GM12874 (cell line): ENCODE measurements around the gene HSF2BP.

Experiments
- CTCF ChIP-seq: IDR thresholded peaks from 2 replicates; pipeline ENCODE4 v1.5.1; 2011; ENCODE audit warnings: low read depth, mild to moderate bottlenecking, control low read depth, low read length, moderate library complexity; ENCODE audit not compliant: insufficient read depth

HSF2BP gene

GRCh38 chr21:43691086-43691795, 32.0 kb upstream of the HSF2BP start:
- no peak for TF ChIP-seq CTCF

- TF ChIP-seq CTCF: no peak
These were observed 31.1 kb upstream of the HSF2BP start for GRCh38 chr21:43690346-43690745.

GRCh38 chr21:43689556-43690337, 30.5 kb upstream of the HSF2BP start:
- TF ChIP-seq CTCF: no peak

GRCh38 chr21:43688906-43689305, 29.6 kb upstream of the HSF2BP start:
- TF ChIP-seq CTCF: no peak

DNA sequence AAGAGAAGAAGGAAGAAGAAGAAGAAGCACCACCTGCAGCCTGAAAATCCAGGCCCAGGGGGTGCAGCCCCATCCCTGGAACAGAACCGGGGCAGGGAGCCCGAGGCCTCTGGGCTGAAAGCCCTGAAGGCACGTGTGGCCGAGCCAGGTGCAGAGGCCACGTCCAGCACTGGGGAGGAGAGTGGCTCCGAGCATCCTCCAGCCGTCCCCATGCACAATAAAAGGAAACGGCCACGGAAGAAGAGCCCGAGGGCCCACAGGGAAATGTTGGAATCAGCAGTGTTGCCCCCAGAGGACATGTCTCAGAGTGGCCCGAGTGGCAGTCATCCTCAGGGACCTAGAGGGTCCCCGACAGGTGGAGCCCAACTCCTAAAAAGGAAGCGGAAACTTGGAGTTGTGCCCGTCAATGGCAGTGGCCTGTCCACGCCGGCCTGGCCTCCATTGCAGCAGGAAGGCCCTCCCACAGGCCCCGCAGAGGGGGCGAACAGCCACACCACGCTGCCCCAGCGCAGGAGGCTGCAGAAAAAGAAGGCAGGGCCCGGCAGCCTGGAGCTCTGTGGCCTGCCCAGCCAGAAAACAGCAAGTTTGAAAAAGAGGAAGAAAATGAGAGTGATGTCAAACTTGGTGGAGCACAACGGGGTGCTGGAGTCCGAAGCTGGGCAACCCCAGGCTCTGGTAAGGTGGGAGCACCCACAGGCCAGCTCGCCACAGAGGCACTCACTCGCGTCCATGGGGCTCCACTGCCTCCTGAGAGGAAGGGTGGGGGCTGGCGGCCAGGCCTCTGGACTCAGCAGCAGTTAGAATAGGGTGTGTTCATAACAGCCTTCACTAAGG, 28.5 kb upstream of the HSF2BP start:
- no peak for TF ChIP-seq CTCF

- no peak for TF ChIP-seq CTCF
These were observed 27.7 kb upstream of the HSF2BP start for GRCh38 chr21:43686811-43687565.

DNA sequence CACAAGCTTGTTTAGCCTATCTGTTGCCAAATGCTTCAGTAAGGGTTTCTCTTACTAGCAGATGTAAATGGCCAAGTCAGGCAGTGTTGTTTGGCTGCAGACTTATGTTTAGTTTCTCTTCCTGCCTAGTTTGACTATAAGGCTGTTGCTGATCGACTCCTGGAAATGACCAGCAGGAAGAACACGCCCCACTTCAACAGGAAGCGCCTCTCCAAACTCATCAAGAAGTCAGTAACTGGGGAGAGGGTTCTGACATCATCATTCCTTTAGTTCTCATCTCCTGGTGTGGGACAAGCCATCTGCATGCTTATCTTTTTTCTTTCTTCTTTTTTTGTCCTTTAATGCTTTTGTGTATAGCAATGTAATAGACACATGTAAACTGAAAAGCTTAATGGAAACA, 25.1 kb upstream of the HSF2BP start:
- no peak for TF ChIP-seq CTCF
